RPMI7951 (cell line): ENCODE results near the gene RIPOR2. TPM values are rescaled to one million over a fixed set of nuclear protein-coding genes. Genes with fewer than 3 reads are reported as not detected.
"Not testable (repeated sequence)": the region's sequence is repeated elsewhere in the genome, so short reads cannot be mapped to it uniquely, and the experiment has no call there.

Experiments used
- DNase-seq: peaks from one replicate; pipeline ENCODE4 v3.0.0-alpha.2; 2012; ENCODE audit warnings: low read depth
- total RNA-seq: library from RNA; depleted of rRNA; stranded (reverse); fragments of >200 nt; shearing (Covaris generic); gene quantifications from 2 replicates; pipeline ENCODE4 v1.2.3, GENCODE V29; 2014

RIPOR2 gene
- total RNA-seq, 1 experiment from 2014 or later = 0.72 TPM

DNA sequence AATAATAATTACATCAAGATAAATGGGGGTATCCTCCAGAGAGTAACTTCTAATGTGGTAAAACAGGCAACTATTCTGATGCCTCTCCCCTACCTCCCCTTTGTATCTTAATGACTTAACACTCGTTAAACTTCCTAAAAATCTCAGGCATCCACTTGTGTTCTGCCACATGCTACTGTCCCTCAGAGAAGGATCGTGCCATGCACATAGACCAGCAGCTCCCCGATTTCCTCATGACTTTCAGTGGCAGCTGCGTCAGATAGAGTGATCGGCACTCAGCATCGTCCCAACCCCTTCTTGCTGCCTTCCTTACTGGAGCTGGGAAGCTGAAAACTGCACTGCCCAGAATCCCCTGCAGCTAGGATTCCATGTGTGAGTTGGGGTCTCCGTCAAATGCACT, 32.1 kb downstream of the RIPOR2 start:
- DNase-seq = no peak

GRCh38 chr6:24902782-24903181, 33.0 kb downstream of the RIPOR2 start:
- DNase-seq = peak; percentile 66

- no peak for DNase-seq
Measured at GRCh38 chr6:24901698-24902328, 33.9 kb downstream of the RIPOR2 start.

- DNase-seq = no peak
Measured at GRCh38 chr6:24900917-24901697, 34.7 kb downstream of the RIPOR2 start.

- DNase-seq = no peak
Measured at GRCh38 chr6:24899997-24900325, 35.8 kb downstream of the RIPOR2 start.

DNA sequence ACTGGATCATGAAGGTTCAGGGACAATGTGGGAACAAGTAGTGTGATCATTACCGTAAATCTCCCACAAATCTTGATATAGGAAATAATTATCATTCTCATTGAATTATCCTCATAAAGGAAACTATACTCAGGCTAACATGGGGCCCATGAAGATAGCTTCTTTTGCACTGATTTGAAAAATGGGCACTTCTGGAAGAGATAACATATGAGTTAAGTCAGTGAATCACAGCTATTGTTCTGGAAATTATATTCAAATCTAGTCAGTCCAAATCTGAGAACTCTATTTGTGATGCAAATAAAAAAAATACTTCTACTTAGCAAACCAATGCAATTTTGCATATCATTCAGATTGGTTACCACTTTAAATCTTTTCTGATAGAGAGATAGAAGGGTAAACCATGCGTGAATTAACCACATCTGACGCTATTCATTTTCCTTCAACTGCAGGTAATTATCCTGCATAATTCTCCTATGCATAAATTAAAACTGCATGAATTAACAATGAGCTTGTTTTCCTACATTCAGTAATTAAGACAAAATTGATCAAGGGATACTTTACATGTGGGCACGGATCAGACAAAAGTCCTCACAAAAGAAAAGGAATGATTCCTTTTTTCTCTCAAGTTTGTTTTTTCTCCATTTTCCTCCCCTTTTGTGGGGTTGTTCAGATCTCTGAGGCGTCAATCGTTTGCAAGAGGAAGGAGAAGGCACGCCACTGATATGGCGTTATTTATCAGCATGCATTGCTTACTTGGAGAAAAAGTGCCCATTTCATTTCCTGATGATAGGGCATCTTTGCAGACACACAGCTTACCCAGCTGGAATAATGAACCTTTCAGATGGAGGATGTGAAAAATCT, 36.4 kb downstream of the RIPOR2 start:
- no peak for DNase-seq

DNA sequence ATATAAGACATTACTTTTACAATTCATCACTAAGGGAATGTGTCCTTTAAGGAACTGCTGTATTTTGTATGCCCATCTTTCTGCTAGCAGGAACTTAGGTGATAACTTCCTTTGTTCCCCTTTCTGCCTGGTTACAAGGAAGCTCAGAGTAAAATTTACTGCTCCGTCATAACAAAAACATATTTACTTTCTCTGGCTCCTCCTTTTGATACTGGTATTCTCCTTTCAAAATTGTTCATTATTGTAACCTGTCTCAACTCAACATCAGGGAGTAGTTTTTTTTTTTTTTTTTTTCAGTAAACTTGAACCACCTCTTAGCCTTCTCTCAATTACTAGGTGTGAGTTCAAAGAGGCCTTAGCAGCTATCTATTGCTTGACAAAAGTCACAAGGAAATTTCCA, 37.1 kb downstream of the RIPOR2 start:
- no peak for DNase-seq

GRCh38 chr6:24897186-24897585, 38.6 kb downstream of the RIPOR2 start:
- DNase-seq = no peak

- peak; percentile 58 for DNase-seq
Measured at GRCh38 chr6:24893342-24893850, 42.4 kb downstream of the RIPOR2 start.

DNA sequence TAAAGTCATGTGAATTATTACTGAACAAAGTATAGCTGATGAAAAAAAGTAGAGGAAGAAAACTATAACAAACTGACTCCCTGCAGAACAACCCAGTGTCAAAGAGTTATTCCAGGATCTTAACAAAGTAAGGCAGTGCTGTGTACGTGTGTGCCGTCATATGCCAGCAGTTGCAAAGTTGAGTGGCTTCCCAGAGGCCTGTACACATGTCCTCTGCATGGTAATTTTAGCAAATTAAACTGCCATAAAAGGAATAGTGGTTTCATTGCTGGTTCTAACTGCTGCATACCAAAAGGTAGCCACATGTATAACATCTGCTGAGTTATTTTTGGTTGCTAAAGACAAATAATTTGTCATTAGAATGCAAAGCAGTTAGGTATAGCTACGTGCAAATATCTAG, 44.8 kb downstream of the RIPOR2 start:
- peak; percentile 52 for DNase-seq

DNA sequence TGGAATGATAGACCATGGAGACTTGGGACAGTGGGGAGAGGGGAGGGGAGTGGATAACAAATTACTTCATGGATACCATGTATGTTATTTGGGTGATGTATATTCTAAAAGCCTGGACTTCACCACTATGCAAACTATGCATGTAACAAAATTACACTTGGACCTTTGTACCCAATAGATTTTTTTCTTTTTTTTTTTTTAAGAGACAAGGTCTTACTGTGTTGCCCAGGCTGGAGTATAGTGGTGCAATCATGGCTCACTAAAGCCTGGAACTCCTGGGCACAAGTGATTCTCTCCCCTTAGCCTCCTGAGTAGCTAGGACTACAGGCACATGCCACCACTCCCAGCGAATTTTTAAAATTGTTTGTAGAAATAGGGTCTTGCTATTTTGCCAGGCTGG, 45.3 kb downstream of the RIPOR2 start:
- DNase-seq = no peak

DNA sequence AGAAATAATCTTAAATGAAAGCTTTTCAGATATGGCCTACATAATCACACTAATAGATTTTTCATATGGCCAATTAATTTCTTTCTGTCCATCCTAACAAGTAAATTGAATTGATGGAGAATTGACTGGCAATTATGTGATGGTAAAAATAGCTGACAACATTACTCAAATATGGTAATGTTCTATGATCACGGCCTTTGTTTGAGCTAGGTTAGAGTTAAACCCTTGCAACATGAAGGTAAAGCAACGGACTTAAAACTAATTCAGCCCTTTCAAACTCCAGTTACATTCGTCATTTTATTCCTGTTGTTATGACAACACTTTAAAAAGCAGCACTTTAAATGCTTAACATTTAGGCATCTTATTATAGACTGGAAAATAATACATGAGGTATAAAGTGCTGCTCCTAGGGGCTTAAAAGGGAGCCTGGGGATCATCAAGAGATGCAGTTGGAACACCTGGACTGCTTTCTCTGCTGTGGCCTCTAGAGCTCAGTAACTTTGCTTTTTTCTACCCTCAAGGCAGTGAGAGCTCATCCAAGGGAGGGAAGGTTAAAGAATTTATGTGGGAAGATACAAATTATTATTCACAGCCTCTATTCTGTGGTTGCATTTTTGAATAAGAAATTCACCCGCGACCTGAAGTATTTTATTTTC, 46.9 kb downstream of the RIPOR2 start:
- no peak for DNase-seq

DNA sequence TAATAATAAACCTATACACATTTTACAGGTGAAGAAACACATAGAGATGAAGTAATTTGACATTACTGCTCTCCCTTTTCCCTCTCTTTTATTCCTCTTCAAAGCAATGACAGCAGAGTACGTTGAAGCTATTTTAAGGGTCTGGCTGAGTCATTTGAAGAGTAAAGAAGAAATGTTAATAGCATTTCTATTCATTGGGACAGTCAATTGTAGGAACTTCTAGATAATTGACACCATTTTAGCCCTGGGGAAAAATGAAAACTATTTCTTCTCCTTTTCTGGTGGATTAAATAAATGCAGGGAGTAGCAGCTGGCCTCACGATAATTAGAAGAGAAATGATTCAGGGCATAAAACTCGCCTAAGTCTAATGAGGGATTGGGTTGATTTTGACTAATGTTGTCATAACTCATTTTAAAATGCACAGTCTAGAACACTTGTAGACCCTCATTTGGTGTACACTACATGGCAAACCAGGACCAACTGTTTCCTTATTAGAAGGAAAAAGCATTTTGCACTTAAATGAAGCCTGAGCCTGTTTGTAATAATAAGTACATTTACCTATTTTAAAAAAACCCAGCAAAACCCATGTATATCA, 48.1 kb downstream of the RIPOR2 start:
- peak; percentile 32 for DNase-seq

DNA sequence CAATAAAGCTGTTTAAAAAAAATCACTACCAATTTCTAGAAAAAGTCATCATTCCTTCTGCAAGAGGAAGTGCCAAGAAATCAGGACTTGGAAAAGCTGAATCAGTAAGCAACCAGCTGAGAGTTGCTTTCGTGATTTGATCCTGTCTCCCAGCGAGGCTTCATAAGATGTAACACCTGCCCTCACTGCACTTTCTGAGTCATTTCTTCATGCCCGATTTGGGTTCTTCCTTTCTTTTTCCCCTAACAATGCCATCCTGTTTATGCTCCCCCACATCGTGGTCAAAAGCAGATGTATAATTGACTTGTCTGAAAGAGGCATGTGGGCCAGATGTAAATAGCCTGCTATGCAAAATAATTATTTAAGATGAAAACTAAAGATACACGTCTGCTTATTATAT, 52.1 kb downstream of the RIPOR2 start:
- DNase-seq = peak; percentile 81

GRCh38 chr6:24882835-24883555, 52.8 kb downstream of the RIPOR2 start:
- DNase-seq = peak; percentile 11

DNA sequence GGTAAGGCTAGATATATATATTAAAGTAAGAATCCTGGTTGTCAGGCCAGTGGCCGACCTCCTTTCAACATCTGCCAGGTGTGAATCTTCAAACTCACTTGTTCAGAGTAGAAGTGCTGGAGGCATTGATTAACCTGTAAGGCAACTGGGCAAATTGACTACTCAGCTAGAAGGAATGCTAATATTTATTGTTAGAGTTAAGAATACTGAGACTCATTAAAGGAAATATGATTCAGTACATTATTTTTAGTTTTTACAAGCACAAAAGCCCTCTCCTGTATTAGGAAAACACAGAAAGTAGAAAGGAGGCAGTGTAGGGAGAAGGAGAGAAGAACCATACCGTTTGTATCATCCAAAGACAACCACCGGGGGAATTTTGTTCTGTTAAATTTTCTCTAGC, 53.5 kb downstream of the RIPOR2 start:
- no peak for DNase-seq

GRCh38 chr6:24881376-24881775, 54.4 kb downstream of the RIPOR2 start:
- DNase-seq = no peak

- no peak for DNase-seq
Measured at GRCh38 chr6:24880451-24880850, 55.3 kb downstream of the RIPOR2 start.

- DNase-seq = no peak
Measured at GRCh38 chr6:24879351-24879750, 56.4 kb downstream of the RIPOR2 start.

DNA sequence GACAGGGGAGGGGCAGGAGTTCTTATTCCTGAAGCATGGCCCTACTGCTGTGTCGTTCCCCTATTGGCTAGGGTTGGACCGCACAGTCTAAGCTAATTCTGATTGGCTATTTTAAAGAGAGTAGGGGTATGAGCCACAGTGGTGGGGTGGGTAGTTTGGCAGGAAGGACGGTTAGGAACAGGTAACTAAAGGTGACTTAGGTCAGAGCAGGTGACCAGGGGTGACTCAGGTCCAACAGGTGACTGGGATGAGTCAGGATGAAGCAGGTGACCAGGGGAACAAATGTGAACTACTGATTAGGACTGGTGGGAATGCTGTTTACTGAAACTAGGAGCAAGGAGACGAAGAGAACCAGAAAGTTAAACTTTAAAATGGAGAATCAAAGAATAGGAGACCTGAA, 58.0 kb downstream of the RIPOR2 start:
- not testable (repeated sequence) for DNase-seq
